Kidney epithelial cell (primary cell): Measurements from ENCODE around the gene ZEB1. TPM values are rescaled to one million over a fixed set of nuclear protein-coding genes. Genes with fewer than 3 reads are reported as not detected.
A peak's percentile ranks its signal among the peaks of the same experiment; 100 is the strongest.
"Not testable (repeated sequence)": the region's sequence is repeated elsewhere in the genome, so short reads cannot be mapped to it uniquely, and the experiment has no call there.

ENCODE experiments used
- DNase-seq: peaks from one replicate; pipeline ENCODE4 v3.0.0-alpha.2; 2010; ENCODE audit warnings: low read depth
- H3K27me3 ChIP-seq: 2 replicates; pipeline ENCODE4 v1.6.0; 2011; ENCODE audit warnings: low read length; ENCODE audit not compliant: control insufficient read depth, insufficient read depth
- H3K36me3 ChIP-seq: 2 replicates; pipeline ENCODE4 v1.5.1; 2011; ENCODE audit warnings: low read length; ENCODE audit not compliant: control insufficient read depth, insufficient read depth
- H3K4me3 ChIP-seq: 2 replicates; pipeline ENCODE4 v1.5.1; 2011; ENCODE audit warnings: low read depth, mild to moderate bottlenecking, control low read depth, low read length
- CTCF ChIP-seq: IDR thresholded peaks from 2 replicates; pipeline ENCODE4 v1.5.1; 2011; ENCODE audit warnings: mild to moderate bottlenecking, moderate library complexity, low read length, control low read depth, inconsistent platforms; ENCODE audit not compliant: insufficient read depth, poor library complexity, severe bottlenecking
- total RNA-seq: library from RNA; depleted of rRNA; stranded (reverse); fragments of >200 nt; gene quantifications from 2 replicates; pipeline ENCODE4 v1.2.3, GENCODE V29; 2015

The ZEB1 gene
- total RNA-seq, 1 donor from 2014 or later = 10.8 TPM

- no peak for TF ChIP-seq CTCF
- H3K4me3 ChIP-seq = no peak overlapping the region
- no peaks in the 10 kb centered on the region for H3K36me3 ChIP-seq
- no peak for DNase-seq
- H3K27me3 ChIP-seq = no peaks in the 10 kb centered on the region
These were observed 230.9 kb downstream of the ZEB1 start for GRCh38 chr10:31549896-31550295.

DNA sequence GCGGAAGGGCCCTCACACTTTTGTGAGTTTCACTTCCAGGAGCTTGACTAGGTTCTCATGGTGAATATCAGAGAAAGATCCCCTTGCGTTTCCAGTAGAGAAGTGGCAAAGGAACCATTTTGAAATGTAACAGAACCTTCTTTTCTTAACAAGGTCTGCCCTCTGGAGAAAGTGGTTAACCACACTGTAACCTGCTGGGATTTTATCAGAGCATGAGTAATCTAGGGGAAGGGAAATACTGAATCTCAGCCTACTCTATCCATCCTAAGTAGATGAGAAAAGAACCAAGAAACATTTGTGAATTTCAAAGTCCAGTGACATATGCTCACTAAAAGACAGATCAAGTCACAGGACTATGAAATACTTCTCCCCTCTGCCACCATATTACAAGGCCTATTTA is 235.5 kb downstream of the ZEB1 start:
- H3K4me3 ChIP-seq = no peak overlapping the region
- no peaks in the 10 kb centered on the region for H3K36me3 ChIP-seq
- H3K27me3 ChIP-seq = no peaks in the 10 kb centered on the region
- no peak for TF ChIP-seq CTCF
- peak; percentile 10 for DNase-seq

DNA sequence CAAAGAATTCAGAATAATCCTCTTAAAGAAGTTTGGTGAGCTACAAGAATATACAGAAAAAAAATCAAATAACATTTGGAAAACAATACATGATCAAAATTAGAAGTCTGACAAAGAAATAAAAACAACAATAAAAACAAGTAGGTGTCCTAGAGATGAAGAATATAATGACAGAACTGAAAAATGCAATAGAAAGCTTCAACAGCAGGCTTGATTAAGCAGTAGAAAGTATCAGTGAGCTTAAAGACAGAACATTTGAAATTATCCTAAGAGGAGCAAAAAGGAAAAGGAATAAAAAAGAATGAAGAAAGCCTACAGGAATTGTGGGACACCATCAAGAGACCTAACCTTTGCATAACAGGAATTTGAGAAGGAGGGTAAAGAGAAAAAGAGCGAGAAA is 238.8 kb downstream of the ZEB1 start:
- no peak overlapping the region for H3K4me3 ChIP-seq
- no peak for DNase-seq
- no peaks in the 10 kb centered on the region for H3K36me3 ChIP-seq
- no peak for TF ChIP-seq CTCF
- no peaks in the 10 kb centered on the region for H3K27me3 ChIP-seq

DNA sequence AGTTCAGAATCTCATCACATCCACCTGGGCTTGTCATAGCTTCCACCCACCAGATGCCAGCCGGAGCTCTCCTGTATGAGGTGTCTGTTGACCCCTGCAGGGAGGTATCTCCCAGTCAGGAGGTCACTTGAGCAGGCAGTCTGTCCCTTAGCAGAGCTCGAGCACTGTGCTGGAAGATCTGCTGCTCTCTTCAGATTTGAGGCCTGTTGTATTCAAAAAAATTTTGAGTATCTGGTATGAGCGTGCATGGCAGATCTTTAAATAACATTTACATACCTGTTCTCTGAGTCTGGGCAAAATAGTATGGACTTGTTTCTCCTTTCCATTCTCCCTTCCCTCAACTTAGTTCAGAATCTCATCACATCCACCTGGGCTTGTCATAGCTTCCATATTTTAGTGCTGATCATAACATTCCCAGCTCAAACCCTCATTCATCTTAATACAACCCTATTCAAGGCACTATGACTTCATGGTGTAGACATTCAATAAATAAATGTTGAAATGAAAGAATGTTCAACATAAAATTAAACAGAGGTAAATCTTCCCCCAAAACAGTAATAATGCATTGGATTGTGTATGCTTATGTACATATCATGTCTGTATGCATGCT is 249.3 kb downstream of the ZEB1 start:
- not testable (repeated sequence) for H3K27me3 ChIP-seq, DNase-seq, H3K36me3 ChIP-seq, H3K4me3 ChIP-seq

- Histone ChIP-seq H3K36me3 (no peaks in the 10 kb centered on the region), H3K4me3 (no peak overlapping the region), H3K27me3 (no peaks in the 10 kb centered on the region)
- DNase-seq = no peak
- no peak for TF ChIP-seq CTCF
These were observed 255.6 kb downstream of the ZEB1 start for GRCh38 chr10:31574577-31574976.

DNA sequence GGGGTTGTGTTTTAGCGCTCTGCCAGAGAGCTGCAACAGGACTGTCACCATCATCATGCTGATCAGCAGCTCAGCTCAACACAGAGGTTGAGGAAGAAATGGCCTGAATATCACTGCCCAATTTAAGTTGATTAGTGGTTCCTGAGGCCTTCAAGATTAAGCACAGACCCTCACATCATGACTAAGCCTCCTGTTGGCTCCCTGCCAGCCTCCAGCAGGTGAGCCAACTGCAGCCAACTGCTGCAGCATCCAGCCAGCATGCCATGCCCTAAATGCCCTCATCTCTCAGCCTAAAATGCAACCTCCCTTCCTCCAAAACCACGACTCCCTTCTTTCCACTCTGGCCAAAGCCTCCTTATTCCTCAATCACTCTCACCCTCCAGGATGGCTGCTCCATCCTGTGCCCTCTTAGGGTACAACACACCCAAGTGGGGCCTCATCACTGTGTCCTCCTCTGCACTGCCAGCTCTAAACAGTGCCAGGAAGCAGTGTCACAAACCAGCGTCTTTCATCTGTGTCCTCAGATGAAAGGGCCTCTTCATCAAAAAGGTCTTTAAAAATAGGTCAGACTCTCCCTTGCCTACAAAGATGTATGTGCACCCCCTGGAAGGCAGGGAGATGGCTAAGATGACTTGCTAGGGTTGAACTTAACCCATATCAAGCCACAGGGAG is 259.3 kb downstream of the ZEB1 start:
- TF ChIP-seq CTCF = no peak
- H3K27me3 ChIP-seq = no peaks in the 10 kb centered on the region
- no peaks in the 10 kb centered on the region for H3K36me3 ChIP-seq
- no peak for DNase-seq
- no peak overlapping the region for H3K4me3 ChIP-seq
